Nephron (organoid): ENCODE data around the gene SLC24A4.

ENCODE experiments used
- H3K27ac Mint-ChIP-seq, 3 experiments: 2 replicates each; pipeline ENCODE4 v1.8.0; 2020; ENCODE audit warnings: mixed read lengths in 3 of 3, mild to moderate bottlenecking in 2 of 3, moderate library complexity in 1 of 3
- H3K27me3 Mint-ChIP-seq: 2 replicates; pipeline ENCODE4 v1.8.0; 2021; ENCODE audit warnings: low read depth, mild to moderate bottlenecking, moderate library complexity, mixed read lengths
- H3K36me3 Mint-ChIP-seq: 2 replicates; pipeline ENCODE4 v1.8.0; 2020; ENCODE audit warnings: low read depth, mixed read lengths
- H3K4me1 Mint-ChIP-seq: 2 replicates; pipeline ENCODE4 v1.8.0; 2020; ENCODE audit warnings: mixed read lengths
- H3K4me3 Mint-ChIP-seq, 3 experiments: 2 replicates each; pipeline ENCODE4 v1.8.0; 2020; ENCODE audit warnings: mild to moderate bottlenecking in 3 of 3, mixed read lengths in 3 of 3, moderate library complexity in 2 of 3
- H3K9me3 Mint-ChIP-seq: 2 replicates; pipeline ENCODE4 v1.8.0; 2020; ENCODE audit warnings: mixed read lengths
- CTCF ChIP-seq, 3 experiments: fragments of 200-600 bp; sonication (generic); IDR thresholded peaks; one replicate each; pipeline ENCODE4 v1.5.0; 2021; ENCODE audit warnings: antibody characterized with exemption in 3 of 3; ENCODE audit not compliant: unreplicated experiment in 3 of 3

The SLC24A4 gene

GRCh38 chr14:92415969-92416368 is 93.0 kb downstream of the SLC24A4 start:
- Mint-ChIP-seq H3K4me1 (peaks cover 24% of the 10 kb centered on the region), H3K27me3 (peaks cover 5% of the 10 kb centered on the region), H3K27ac (peak overlapping the region in 1 of 3 experiments; percentile 3), H3K4me3 (no peak overlapping the region), H3K36me3 (no peaks in the 10 kb centered on the region), H3K9me3 (peaks cover 2% of the 10 kb centered on the region)
- no peak for TF ChIP-seq CTCF (IDR thresholded peaks at IDR 0.05; ENCODE audit: unreplicated experiment in 3 of 3)

GRCh38 chr14:92416544-92416943 is 93.6 kb downstream of the SLC24A4 start:
- TF ChIP-seq CTCF (IDR thresholded peaks at IDR 0.05; ENCODE audit: unreplicated experiment in 3 of 3): no peak
- H3K4me1 Mint-ChIP-seq: peaks cover 18% of the 10 kb centered on the region
- H3K27ac Mint-ChIP-seq: no peak overlapping the region
- no peaks in the 10 kb centered on the region for H3K27me3 Mint-ChIP-seq
- H3K36me3 Mint-ChIP-seq: no peaks in the 10 kb centered on the region
- peaks cover 2% of the 10 kb centered on the region for H3K9me3 Mint-ChIP-seq
- no peak overlapping the region for H3K4me3 Mint-ChIP-seq

GRCh38 chr14:92417759-92418158 is 94.8 kb downstream of the SLC24A4 start:
- no peaks in the 10 kb centered on the region for H3K27me3 Mint-ChIP-seq

GRCh38 chr14:92421751-92422150 is 98.8 kb downstream of the SLC24A4 start:
- H3K36me3 Mint-ChIP-seq: no peaks in the 10 kb centered on the region
- peak overlapping the region in 1 of 3 experiments; percentile 45 for H3K27ac Mint-ChIP-seq
- peaks cover 14% of the 10 kb centered on the region for H3K4me1 Mint-ChIP-seq
- no peak for TF ChIP-seq CTCF (IDR thresholded peaks at IDR 0.05; ENCODE audit: unreplicated experiment in 3 of 3)
- no peak overlapping the region for H3K4me3 Mint-ChIP-seq
- no peaks in the 10 kb centered on the region for H3K27me3 Mint-ChIP-seq
- peaks cover 9% of the 10 kb centered on the region for H3K9me3 Mint-ChIP-seq

More at GRCh38 chr14:92417759-92418158, 94.8 kb downstream of the SLC24A4 start:
- Mint-ChIP-seq H3K36me3 (no peaks in the 10 kb centered on the region), H3K9me3 (peaks cover 2% of the 10 kb centered on the region), H3K4me1 (peaks cover 16% of the 10 kb centered on the region), H3K27ac (no peak overlapping the region), H3K4me3 (no peak overlapping the region)
- TF ChIP-seq CTCF (IDR thresholded peaks at IDR 0.05; ENCODE audit: unreplicated experiment in 3 of 3): no peak

GRCh38 chr14:92425101-92425500 is 102.1 kb downstream of the SLC24A4 start:
- no peaks in the 10 kb centered on the region for H3K36me3 Mint-ChIP-seq
- no peak overlapping the region for H3K27ac Mint-ChIP-seq
- H3K27me3 Mint-ChIP-seq: peaks cover 4% of the 10 kb centered on the region
- peaks cover 14% of the 10 kb centered on the region for H3K9me3 Mint-ChIP-seq
- peaks cover 22% of the 10 kb centered on the region for H3K4me1 Mint-ChIP-seq
- H3K4me3 Mint-ChIP-seq: no peak overlapping the region
- TF ChIP-seq CTCF (IDR thresholded peaks at IDR 0.05; ENCODE audit: unreplicated experiment in 3 of 3): no peak

- Mint-ChIP-seq H3K9me3 (peaks cover 14% of the 10 kb centered on the region), H3K27ac (peak overlapping the region in 1 of 3 experiments; percentile 39), H3K4me3 (no peak overlapping the region), H3K27me3 (peaks cover 5% of the 10 kb centered on the region), H3K36me3 (no peaks in the 10 kb centered on the region), H3K4me1 (peaks cover 28% of the 10 kb centered on the region)
- TF ChIP-seq CTCF (IDR thresholded peaks at IDR 0.05; ENCODE audit: unreplicated experiment in 3 of 3): no peak
Measured at GRCh38 chr14:92426237-92426636, 103.3 kb downstream of the SLC24A4 start.
